Kidney (tissue), 14 donors: ENCODE data around the gene PRDM16. TPM values are rescaled to one million over a fixed set of nuclear protein-coding genes. Genes with fewer than 3 reads are reported as not detected.

Experiments used
- DNase-seq, 5 donors: peaks; one replicate each; pipeline ENCODE4 v3.0.0-alpha.2; 2013 to 2020
- FAIRE-seq: peaks from 2 replicates; lab custom pipeline; 2012; peaks lifted over from hg19 to GRCh38; lab: Jason Lieb, UNC
- H3K27ac ChIP-seq, 2 donors: one replicate each; pipeline ENCODE4 v1.7.0; 2013; ENCODE audit warnings: low read depth in 2 of 2, low read length in 2 of 2, inconsistent platforms in 1 of 2
- H3K27me3 ChIP-seq: one replicate; pipeline ENCODE4 v1.7.1; 2013; ENCODE audit warnings: low read length, inconsistent platforms; ENCODE audit not compliant: control insufficient read depth, insufficient read depth
- H3K36me3 ChIP-seq, 3 donors: one replicate each; pipeline versions ENCODE4 v1.7.0 to v1.7.1; 2013; ENCODE audit warnings: low read length in 3 of 3, control low read depth in 1 of 3, inconsistent platforms in 1 of 3; ENCODE audit not compliant: insufficient read depth in 3 of 3, control insufficient read depth in 2 of 3
- H3K4me1 ChIP-seq, 3 donors: one replicate each; pipeline versions ENCODE4 v1.7.0 to v1.7.1; 2013; ENCODE audit warnings: low read length in 3 of 3, inconsistent platforms in 1 of 3, low read depth in 1 of 3; ENCODE audit not compliant: control insufficient read depth in 2 of 3, insufficient read depth in 2 of 3
- H3K4me3 ChIP-seq, 3 donors: one replicate each; pipeline versions ENCODE4 v1.7.0 to v1.8.1; 2013; ENCODE audit warnings: low read length in 3 of 3, control low read depth in 1 of 3, inconsistent platforms in 1 of 3
- H3K9ac ChIP-seq, 3 donors: one replicate each; pipeline versions ENCODE4 v1.7.0 to v1.7.1; 2013; ENCODE audit warnings: low read length in 3 of 3, control low read depth in 1 of 3, inconsistent platforms in 1 of 3
- H3K9me3 ChIP-seq, 3 donors: one replicate each; pipeline versions ENCODE4 v1.7.0 to v1.7.1; 2013; ENCODE audit warnings: low read length in 3 of 3, control low read depth in 1 of 3, inconsistent platforms in 1 of 3; ENCODE audit not compliant: control insufficient read depth in 2 of 3, insufficient read depth in 1 of 3
- CTCF ChIP-seq: IDR thresholded peaks from 3 replicates; pipeline ENCODE4 v1.5.1; 2012; ENCODE audit warnings: mild to moderate bottlenecking, moderate library complexity, borderline replicate concordance; ENCODE audit not compliant: insufficient read depth; ENCODE audit errors: extremely low read depth
- intact Hi-C: fragments of 100-400 bp; cut with DNase I; formaldehyde crosslinking; loops from one replicate; pipeline ENCODE4 v1.11.1; 2022
- polyA plus RNA-seq: library from polyadenylated mRNA; stranded (reverse); fragments of 350-450 nt; fragmentation: Illumina TruSeq; extraction: RNeasy Lipid Tissue Mini Kit (QIAGEN cat#74804); gene quantifications from one replicate; pipeline ENCODE4 v1.2.3, GENCODE V29; 2014; ENCODE audit warnings: low read depth, low replicate concordance; ENCODE audit not compliant: insufficient read depth
- total RNA-seq: library from RNA; stranded (reverse); fragmentation: NEBNext Ultra II Directional; extraction: Animal tissue kit (Norgen Biotek cat#: 25700); gene quantifications from one replicate; pipeline ENCODE4 v1.2.1, GENCODE V29; 2021
- donor health status: control.
- donor health status: control.
- donor health status: control.
- donor health status: control.
- donor health status: control.
- donor health status: DM: yes; HTN: yes; CAD: no.
- donor health status: Normal renal cell carcinoma (clear cell type).

Gene PRDM16
- total and polyA plus RNA-seq, 2 donors from 2014 or later = 3.0 to 21.9 TPM

- no peak overlapping the region for H3K4me3 ChIP-seq
- FAIRE-seq (no peak), DNase-seq (no peak)
- H3K27me3 ChIP-seq = no peaks in the 10 kb centered on the region
- H3K27ac ChIP-seq = no peak overlapping the region
- peaks cover 0 to 6% (median 0%) of the 10 kb centered on the region in 3 donors for H3K4me1 ChIP-seq
- no peaks in the 10 kb centered on the region for H3K9me3 ChIP-seq
- H3K36me3 ChIP-seq = no peaks in the 10 kb centered on the region
- no peak overlapping the region for H3K9ac ChIP-seq
- intact Hi-C loops = no loop called here
- no peak for TF ChIP-seq CTCF
These were observed 45.8 kb downstream of the PRDM16 start for GRCh38 chr1:3114846-3115245.

- DNase-seq (no peak), FAIRE-seq (no peak)
- no peak overlapping the region for H3K4me3 ChIP-seq
- H3K9ac ChIP-seq = no peak overlapping the region
- no peaks in the 10 kb centered on the region for H3K9me3 ChIP-seq
- TF ChIP-seq CTCF = no peak
- H3K27me3 ChIP-seq = no peaks in the 10 kb centered on the region
- H3K4me1 ChIP-seq = peaks cover 0 to 6% (median 0%) of the 10 kb centered on the region in 3 donors
- H3K36me3 ChIP-seq = no peaks in the 10 kb centered on the region
- H3K27ac ChIP-seq = no peak overlapping the region
- intact Hi-C loops = no loop called here
These were observed 46.5 kb downstream of the PRDM16 start for GRCh38 chr1:3115275-3116149.

GRCh38 chr1:3116150-3116510, 47.1 kb downstream of the PRDM16 start:
- Histone ChIP-seq H3K36me3 (no peaks in the 10 kb centered on the region), H3K27me3 (no peaks in the 10 kb centered on the region), H3K9ac (no peak overlapping the region), H3K4me3 (no peak overlapping the region), H3K4me1 (peaks cover 0 to 5% (median 0%) of the 10 kb centered on the region in 3 donors), H3K9me3 (no peaks in the 10 kb centered on the region), H3K27ac (no peak overlapping the region)
- DNase-seq (no peak), FAIRE-seq (no peak)
- no peak for TF ChIP-seq CTCF
- intact Hi-C loops = no loop called here

GRCh38 chr1:3116560-3116959, 47.6 kb downstream of the PRDM16 start:
- Histone ChIP-seq H3K4me1 (peaks cover 0 to 4% (median 0%) of the 10 kb centered on the region in 3 donors), H3K27me3 (no peaks in the 10 kb centered on the region), H3K36me3 (no peaks in the 10 kb centered on the region), H3K27ac (no peak overlapping the region), H3K9ac (no peak overlapping the region), H3K9me3 (no peaks in the 10 kb centered on the region), H3K4me3 (no peak overlapping the region)
- TF ChIP-seq CTCF = no peak
- DNase-seq (no peak), FAIRE-seq (no peak)
- intact Hi-C loops = no loop called here
